MM.1S (cell line): ENCODE results near the gene WDR6.

Source experiments
- DNase-seq: peaks from one replicate; pipeline ENCODE4 v3.0.0-alpha.2; 2015
- H2AFZ ChIP-seq: fragments of 300-600 bp; sonication (generic); 2 replicates; pipeline ENCODE4 v1.6.0; 2016; ENCODE audit warnings: antibody characterized with exemption, low read length
- H3F3A ChIP-seq: fragments of 300-600 bp; sonication (generic); 2 replicates; pipeline ENCODE4 v1.6.1; 2016; ENCODE audit warnings: mild to moderate bottlenecking, antibody characterized with exemption, low read length, moderate library complexity, mixed read lengths; ENCODE audit not compliant: insufficient read depth
- H3K27ac ChIP-seq: fragments of 300-600 bp; sonication (generic); 2 replicates; pipeline ENCODE4 v1.5.1; 2016; ENCODE audit warnings: mild to moderate bottlenecking, low read length
- H3K27me3 ChIP-seq: fragments of 300-600 bp; sonication (generic); replicated peaks from 2 replicates; pipeline ENCODE4 v1.6.0; 2016; ENCODE audit warnings: low read length; ENCODE audit not compliant: insufficient read depth
- H3K36me3 ChIP-seq: fragments of 300-600 bp; sonication (generic); replicated peaks from 2 replicates; pipeline ENCODE4 v1.6.1; 2016; ENCODE audit warnings: mild to moderate bottlenecking, low read length, mixed read lengths; ENCODE audit not compliant: insufficient read depth
- H3K4me1 ChIP-seq: fragments of 300-600 bp; sonication (generic); 2 replicates; pipeline ENCODE4 v1.6.1; 2016; ENCODE audit warnings: low read length, mixed read lengths
- H3K4me2 ChIP-seq: fragments of 300-600 bp; sonication (generic); 2 replicates; pipeline ENCODE4 v1.6.0; 2016; ENCODE audit warnings: low read depth, low read length
- H3K4me3 ChIP-seq: fragments of 300-600 bp; sonication (generic); 2 replicates; pipeline ENCODE4 v1.5.1; 2016; ENCODE audit warnings: low read length, mixed read lengths
- H3K79me2 ChIP-seq: fragments of 300-600 bp; sonication (generic); 2 replicates; pipeline ENCODE4 v1.6.1; 2016; ENCODE audit warnings: mixed run types, low read length, mixed read lengths
- H3K9ac ChIP-seq: fragments of 300-600 bp; sonication (generic); 2 replicates; pipeline ENCODE4 v1.6.1; 2016; ENCODE audit warnings: low read length, mixed read lengths
- H3K9me2 ChIP-seq: fragments of 300-600 bp; sonication (generic); replicated peaks from 2 replicates; pipeline ENCODE4 v1.6.1; 2016; ENCODE audit warnings: mild to moderate bottlenecking, low read length, mixed read lengths; ENCODE audit not compliant: insufficient read depth
- H3K9me3 ChIP-seq: fragments of 300-600 bp; sonication (generic); replicated peaks from 2 replicates; pipeline ENCODE4 v1.6.1; 2016; ENCODE audit warnings: mild to moderate bottlenecking, low read length, mixed read lengths; ENCODE audit not compliant: insufficient read depth
- H4K20me1 ChIP-seq: fragments of 300-600 bp; sonication (generic); 2 replicates; pipeline ENCODE4 v1.6.1; 2016; ENCODE audit warnings: mild to moderate bottlenecking, low read length, moderate library complexity, mixed read lengths; ENCODE audit not compliant: insufficient read depth
- CTCF ChIP-seq: fragments of 300-600 bp; sonication (generic); IDR thresholded peaks from 2 replicates; pipeline ENCODE4 v1.5.1; 2016; ENCODE audit warnings: antibody characterized with exemption, low read length, mixed read lengths
- EZH2 ChIP-seq: fragments of 300-600 bp; sonication (generic); optimal IDR thresholded peaks from 2 replicates; pipeline ENCODE3; 2017; ENCODE audit warnings: low read depth, mild to moderate bottlenecking, antibody characterized with exemption, low read length, mixed read lengths
- EZH2phosphoT487 ChIP-seq: fragments of 300-600 bp; sonication (generic); IDR thresholded peaks from 2 replicates; pipeline ENCODE4 v1.6.1; 2018; ENCODE audit warnings: antibody characterized with exemption, low read length

The WDR6 gene

GRCh38 chr3:48990636-48991469 lies 16.3 kb upstream of the WDR6 start:
- peak overlapping the region; percentile 92 for H3K4me3 ChIP-seq
- H3K4me2 ChIP-seq, result peak overlapping the region; percentile 85
- no peak for TF ChIP-seq EZH2phosphoT487
- no peak for TF ChIP-seq EZH2
- TF ChIP-seq CTCF, result no peak
- no peaks in the 10 kb centered on the region for H3K9me2 ChIP-seq
- H3K79me2 ChIP-seq, result peaks cover 43% of the 10 kb centered on the region
- no peaks in the 10 kb centered on the region for H3K27me3 ChIP-seq
- H3K36me3 ChIP-seq, result no peaks in the 10 kb centered on the region
- peaks cover 13% of the 10 kb centered on the region for H3K4me1 ChIP-seq
- DNase-seq, result peak; percentile 36
- H3K9ac ChIP-seq, result peak overlapping the region; percentile 80
- peak overlapping the region; percentile 88 for H2AFZ ChIP-seq
- peaks cover 3% of the 10 kb centered on the region; the same call in 1 of the 2 replicates for H3F3A ChIP-seq
- peak overlapping the region; percentile 33; the same call in 1 of the 2 replicates for H3K27ac ChIP-seq
- no peaks in the 10 kb centered on the region for H3K9me3 ChIP-seq
- no peaks in the 10 kb centered on the region for H4K20me1 ChIP-seq

- H3F3A ChIP-seq, result peaks cover 3% of the 10 kb centered on the region; the same call in 1 of the 2 replicates
- no peaks in the 10 kb centered on the region for H3K27me3 ChIP-seq
- peak overlapping the region; percentile 85; the same call in 1 of the 2 replicates for H3K4me2 ChIP-seq
- no peaks in the 10 kb centered on the region for H3K9me2 ChIP-seq
- peak overlapping the region; percentile 92 for H3K4me3 ChIP-seq
- peaks cover 13% of the 10 kb centered on the region for H3K4me1 ChIP-seq
- no peak for TF ChIP-seq CTCF
- no peak for TF ChIP-seq EZH2phosphoT487
- no peak for TF ChIP-seq EZH2
- no peaks in the 10 kb centered on the region for H3K9me3 ChIP-seq
- H3K27ac ChIP-seq, result no peak overlapping the region
- DNase-seq, result no peak
- no peaks in the 10 kb centered on the region for H4K20me1 ChIP-seq
- H3K79me2 ChIP-seq, result peaks cover 43% of the 10 kb centered on the region
- H3K36me3 ChIP-seq, result no peaks in the 10 kb centered on the region
- no peak overlapping the region for H2AFZ ChIP-seq
- no peak overlapping the region for H3K9ac ChIP-seq
Measured at GRCh38 chr3:48991851-48992545, 15.2 kb upstream of the WDR6 start.

- no peaks in the 10 kb centered on the region for H4K20me1 ChIP-seq
- H2AFZ ChIP-seq, result no peak overlapping the region
- H3K4me3 ChIP-seq, result no peak overlapping the region
- no peak overlapping the region for H3K4me2 ChIP-seq
- H3K9me2 ChIP-seq, result no peaks in the 10 kb centered on the region
- H3K9ac ChIP-seq, result no peak overlapping the region
- TF ChIP-seq CTCF, result no peak
- TF ChIP-seq EZH2, result no peak
- TF ChIP-seq EZH2phosphoT487, result no peak
- peaks cover 43% of the 10 kb centered on the region for H3K79me2 ChIP-seq
- DNase-seq, result no peak
- no peaks in the 10 kb centered on the region for H3K36me3 ChIP-seq
- H3K4me1 ChIP-seq, result peaks cover 13% of the 10 kb centered on the region
- no peaks in the 10 kb centered on the region for H3K9me3 ChIP-seq
- H3F3A ChIP-seq, result no peaks in the 10 kb centered on the region
- no peaks in the 10 kb centered on the region for H3K27me3 ChIP-seq
- no peak overlapping the region for H3K27ac ChIP-seq
Measured at GRCh38 chr3:48993834-48994233, 13.4 kb upstream of the WDR6 start.
